Fibroblast of lung (primary cell): ENCODE measurements around the gene KCNMA1.

ENCODE experiments used
- CTCF ChIP-seq, 2 donors: IDR thresholded peaks in 1 of 2; conservative IDR thresholded peaks in 1 of 2; 1 replicate in 1 of 2; 2 replicates in 1 of 2; pipeline ENCODE4 v1.5.1; 2011 to 2012; ENCODE audit warnings: low read length in 2 of 2, control low read depth in 1 of 2, inconsistent platforms in 1 of 2, low read depth in 1 of 2, mild to moderate bottlenecking in 1 of 2
- EZH2 ChIP-seq: IDR thresholded peaks from 2 replicates; pipeline ENCODE4 v1.5.1; 2012; ENCODE audit warnings: low read length, control low read depth, mild to moderate bottlenecking; ENCODE audit errors: missing control alignments

- TF ChIP-seq CTCF (conservative IDR thresholded peaks at IDR 0.05 in 1 of 2, IDR thresholded peaks at IDR 0.05 in 1 of 2; ENCODE audit: low read depth in 1 of 2, low read length in 2 of 2) (no peak), EZH2 (no peak)
Observed at GRCh38 chr10:77157248-77158019, 480.2 kb downstream of the KCNMA1 start.
